GM19025 (cell line): ENCODE measurements around the gene SCYGR4.
"Not testable (repeated sequence)": the region's sequence is repeated elsewhere in the genome, so short reads cannot be mapped to it uniquely, and the experiment has no call there.

Experiments used
- ATAC-seq: cut with Tn5 transposase; IDR thresholded peaks from one replicate; pipeline ENCODE4 v1.9.1; 2021; ENCODE audit warnings: mild to moderate bottlenecking, low read depth, moderate library complexity; ENCODE audit not compliant: unreplicated experiment

SCYGR4 gene

GRCh38 chr2:227617316-227618230 lies at the start of gene SCYGR4:
TSS of gene SCYGR4 (plus strand) at chr2:227617498. CDS start at chr2:227617498, 0 bp downstream.
- no peak for ATAC-seq

GRCh38 chr2:227568852-227569169 lies 48.5 kb upstream of the SCYGR4 start:
- ATAC-seq: no peak

- ATAC-seq: no peak
Measured at GRCh38 chr2:227570615-227571014, 46.7 kb upstream of the SCYGR4 start.

- no peak for ATAC-seq
Measured at GRCh38 chr2:227576110-227576509, 41.2 kb upstream of the SCYGR4 start.

- ATAC-seq: no peak
Measured at GRCh38 chr2:227576812-227577211, 40.5 kb upstream of the SCYGR4 start.

GRCh38 chr2:227577555-227577954 lies 39.7 kb upstream of the SCYGR4 start:
- no peak for ATAC-seq

GRCh38 chr2:227578642-227579041 lies 38.7 kb upstream of the SCYGR4 start:
- no peak for ATAC-seq

- no peak for ATAC-seq
Measured at GRCh38 chr2:227579791-227580190, 37.5 kb upstream of the SCYGR4 start.

GRCh38 chr2:227582369-227582768 lies 34.9 kb upstream of the SCYGR4 start:
- ATAC-seq: no peak

GRCh38 chr2:227592694-227593387 lies 24.5 kb upstream of the SCYGR4 start:
- no peak for ATAC-seq

- ATAC-seq: no peak
Measured at GRCh38 chr2:227595797-227596196, 21.5 kb upstream of the SCYGR4 start.

- no peak for ATAC-seq
Measured at GRCh38 chr2:227597036-227597435, 20.3 kb upstream of the SCYGR4 start.

GRCh38 chr2:227597998-227598397 lies 19.3 kb upstream of the SCYGR4 start:
- ATAC-seq: no peak

- ATAC-seq: not testable (repeated sequence)
Measured at GRCh38 chr2:227598835-227599503, 18.3 kb upstream of the SCYGR4 start, which contains the start of gene SCYGR2. TSS of gene SCYGR2 (plus strand) at chr2:227598893. CDS start at chr2:227598893, 0 bp downstream.

- no peak for ATAC-seq
Measured at GRCh38 chr2:227602358-227602757, 14.9 kb upstream of the SCYGR4 start.

GRCh38 chr2:227606476-227606875 lies 10.8 kb upstream of the SCYGR4 start:
- no peak for ATAC-seq

GRCh38 chr2:227607941-227608340 lies 9.4 kb upstream of the SCYGR4 start:
- no peak for ATAC-seq

GRCh38 chr2:227608561-227609338 lies 8.5 kb upstream of the SCYGR4 start:
- no peak for ATAC-seq

- ATAC-seq: no peak
Measured at GRCh38 chr2:227610123-227610522, 7.2 kb upstream of the SCYGR4 start.

GRCh38 chr2:227612546-227613271 lies 4.6 kb upstream of the SCYGR4 start:
- ATAC-seq: no peak
